Psoas muscle (tissue), 8 donors: ENCODE data around the gene CFAP157. TPM values are rescaled to one million over a fixed set of nuclear protein-coding genes. Genes with fewer than 3 reads are reported as not detected.

Experiments
- ATAC-seq, 4 donors: fragments of 200-7000 bp; cut with Tn5 transposase; one replicate each; pipeline ENCODE4 v1.9.1; 2020; ENCODE audit warnings: moderate library complexity in 3 of 4, mild to moderate bottlenecking in 2 of 4
- DNase-seq, 2 donors: peaks; one replicate each; pipeline ENCODE4 v3.0.0-alpha.2; 2020
- H3K27ac ChIP-seq: fragments of 200-600 bp; one replicate; pipeline ENCODE4 v1.8.0; 2022
- H3K27me3 ChIP-seq, 3 donors: fragments of 200-600 bp in 1 of 3; one replicate each; pipeline versions ENCODE4 v1.6.1 to v1.8.0; 2013 to 2022; ENCODE audit warnings: low read length in 2 of 3, mild to moderate bottlenecking in 2 of 3, moderate library complexity in 1 of 3; ENCODE audit not compliant: insufficient read depth in 3 of 3
- H3K36me3 ChIP-seq, 2 donors: fragments of 200-600 bp in 1 of 2; one replicate each; pipeline versions ENCODE4 v1.6.1 to v1.8.0; 2013 to 2022; ENCODE audit warnings: low read depth in 1 of 2, mild to moderate bottlenecking in 1 of 2, moderate library complexity in 1 of 2; ENCODE audit not compliant: insufficient read depth in 1 of 2
- H3K4me1 ChIP-seq: fragments of 200-600 bp; one replicate; pipeline ENCODE4 v1.8.0; 2022
- H3K4me3 ChIP-seq: fragments of 200-600 bp; one replicate; pipeline ENCODE4 v1.8.0; 2022; ENCODE audit warnings: mild to moderate bottlenecking
- H3K9me3 ChIP-seq: fragments of 200-600 bp; one replicate; pipeline ENCODE4 v1.8.0; 2022
- WGBS, 3 donors: extraction: QIAGEN DNeasy Blood & Tissue Kit; methylation state at CpG; one replicate each; pipeline versions ENCODE4 v1.1.6 to v1.1.7; 2013; 5-methylcytosine and 5-hydroxymethylcytosine counted together
- intact Hi-C, 2 donors: fragments of 100-400 bp; cut with DNase I; formaldehyde crosslinking; loops; one replicate each; pipeline versions ENCODE4 v1.11.0 to v1.14.2; 2022
- polyA plus RNA-seq, 3 donors: library from polyadenylated mRNA; stranded (reverse); fragments of 200-250 nt; gene quantifications; one replicate each; pipeline ENCODE4 v1.2.3, GENCODE V29; 2013
- total RNA-seq, 4 donors: library from RNA; stranded (reverse); fragmentation: NEBNext Ultra II Directional in 2 of 4; extraction: Animal tissue kit (Norgen Biotek cat#: 25700) in 2 of 4; gene quantifications; one replicate each; pipeline versions ENCODE4 v1.2.1 to v1.2.4, GENCODE V29; 2021 to 2023
- TF ChIP-seq, protein P1 (sequence below): fragments of 200-600 bp; IDR thresholded peaks from one replicate; pipeline ENCODE4 v1.8.0; 2022; ENCODE audit warnings: antibody characterized with exemption
- donor health status: healthy with polysubstance abuse.
- donor health status: DM: no; HTN: no; CAD: no; lungs with moderate emphysema.
- donor health status: Bipolar disorder and iron deficiency.
- donor health status: healthy.
- donor health status: DM: yes; HTN: yes; CAD: no.
- donor health status: DM: no; HTN: no; CAD: no.
- donor health status: DM: no; HTN: no; CAD: no.
- donor health status: DM: yes; HTN: yes; CAD: no.

CFAP157 gene
- total and polyA plus RNA-seq, 7 donors = 0.10 to 0.34 (median 0.23) TPM; not detected in 3

- peaks cover 0 to 68% of the 10 kb centered on the region in 2 donors for H3K36me3 ChIP-seq
- no peaks in the 10 kb centered on the region for H3K27me3 ChIP-seq
- H3K9me3 ChIP-seq = no peaks in the 10 kb centered on the region
- DNase-seq = no peak
- intact Hi-C loops = no loop called here
- H3K4me1 ChIP-seq = no peaks in the 10 kb centered on the region
- WGBS, 3 donors = 87 to 93% (median 90%) methylated on average over 7 of the region's 7 CpGs
- H3K4me3 ChIP-seq = no peak overlapping the region
- TF ChIP-seq, protein P1, sequence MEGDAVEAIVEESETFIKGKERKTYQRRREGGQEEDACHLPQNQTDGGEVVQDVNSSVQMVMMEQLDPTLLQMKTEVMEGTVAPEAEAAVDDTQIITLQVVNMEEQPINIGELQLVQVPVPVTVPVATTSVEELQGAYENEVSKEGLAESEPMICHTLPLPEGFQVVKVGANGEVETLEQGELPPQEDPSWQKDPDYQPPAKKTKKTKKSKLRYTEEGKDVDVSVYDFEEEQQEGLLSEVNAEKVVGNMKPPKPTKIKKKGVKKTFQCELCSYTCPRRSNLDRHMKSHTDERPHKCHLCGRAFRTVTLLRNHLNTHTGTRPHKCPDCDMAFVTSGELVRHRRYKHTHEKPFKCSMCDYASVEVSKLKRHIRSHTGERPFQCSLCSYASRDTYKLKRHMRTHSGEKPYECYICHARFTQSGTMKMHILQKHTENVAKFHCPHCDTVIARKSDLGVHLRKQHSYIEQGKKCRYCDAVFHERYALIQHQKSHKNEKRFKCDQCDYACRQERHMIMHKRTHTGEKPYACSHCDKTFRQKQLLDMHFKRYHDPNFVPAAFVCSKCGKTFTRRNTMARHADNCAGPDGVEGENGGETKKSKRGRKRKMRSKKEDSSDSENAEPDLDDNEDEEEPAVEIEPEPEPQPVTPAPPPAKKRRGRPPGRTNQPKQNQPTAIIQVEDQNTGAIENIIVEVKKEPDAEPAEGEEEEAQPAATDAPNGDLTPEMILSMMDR = no peak
- ATAC-seq = no peak
- H3K27ac ChIP-seq = no peak overlapping the region
Measured at GRCh38 chr9:127664324-127664677, 42.5 kb upstream of the CFAP157 start.

- DNase-seq = no peak
- Histone ChIP-seq H3K36me3 (peaks cover 0 to 68% of the 10 kb centered on the region in 2 donors), H3K27ac (no peak overlapping the region)
Measured at GRCh38 chr9:127664678-127665507, 41.9 kb upstream of the CFAP157 start.

GRCh38 chr9:127667127-127667844 is 39.5 kb upstream of the CFAP157 start:
- Histone ChIP-seq H3K36me3 (peaks cover 0 to 65% of the 10 kb centered on the region in 2 donors), H3K4me3 (no peak overlapping the region), H3K9me3 (no peaks in the 10 kb centered on the region), H3K27ac (no peak overlapping the region), H3K4me1 (no peaks in the 10 kb centered on the region), H3K27me3 (no peaks in the 10 kb centered on the region)
- intact Hi-C loops = no loop called here
- DNase-seq (no peak), ATAC-seq (no peak)
- TF ChIP-seq, protein P1 = no peak
- WGBS, 3 donors = 50 to 66% (median 55%) methylated on average over 3 of the region's 3 CpGs

More at GRCh38 chr9:127664678-127665507, 41.9 kb upstream of the CFAP157 start:
- intact Hi-C loops = no loop called here
- 67 to 71% (median 69%) methylated on average over 10 of the region's 10 CpGs for WGBS, 3 donors
- no peaks in the 10 kb centered on the region for H3K27me3 ChIP-seq
- H3K4me3 ChIP-seq = no peak overlapping the region
- H3K9me3 ChIP-seq = no peaks in the 10 kb centered on the region
- H3K4me1 ChIP-seq = no peaks in the 10 kb centered on the region
- ATAC-seq = no peak
- TF ChIP-seq, protein P1 = no peak

DNA sequence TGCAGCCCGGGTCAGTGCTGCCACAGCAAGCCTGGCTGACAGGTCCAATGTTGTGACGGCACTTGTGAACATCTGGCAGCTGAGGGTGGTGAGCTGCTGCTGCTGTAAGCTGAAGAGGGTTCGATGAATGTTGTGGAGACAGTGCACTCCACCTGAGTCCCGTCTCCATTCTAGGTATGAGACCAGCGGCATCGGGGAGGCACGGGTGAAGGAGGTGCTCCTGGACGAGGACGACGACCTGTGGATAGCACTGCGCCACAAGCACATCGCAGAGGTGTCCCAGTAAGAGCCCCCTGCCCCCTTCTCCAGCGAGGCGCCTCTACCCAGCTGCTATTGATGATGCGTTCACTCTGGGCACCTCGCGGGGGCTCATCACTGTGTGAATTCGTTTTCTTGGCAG is 38.9 kb upstream of the CFAP157 start:
- Histone ChIP-seq H3K4me3 (no peak overlapping the region), H3K27ac (no peak overlapping the region), H3K36me3 (peaks cover 0 to 65% of the 10 kb centered on the region in 2 donors), H3K9me3 (no peaks in the 10 kb centered on the region), H3K27me3 (no peaks in the 10 kb centered on the region), H3K4me1 (no peaks in the 10 kb centered on the region)
- WGBS, 3 donors = 77 to 84% (median 79%) methylated on average over 18 of the region's 18 CpGs
- TF ChIP-seq, protein P1 = no peak
- intact Hi-C loops = no loop called here
- ATAC-seq (no peak), DNase-seq (no peak)
